H9 (cell line): ENCODE data around the gene TRIM67. TPM values are rescaled to one million over a fixed set of nuclear protein-coding genes. Genes with fewer than 3 reads are reported as not detected.

ENCODE experiments used
- DNase-seq: peaks from one replicate; pipeline ENCODE4 v3.0.0-alpha.2; 2017
- H2AFZ ChIP-seq: one replicate; pipeline ENCODE4 v1.6.1; 2013; ENCODE audit warnings: mild to moderate bottlenecking, low read length, control low read depth, moderate library complexity
- H2AK5ac ChIP-seq: 2 replicates; pipeline ENCODE4 v1.6.1; 2013; ENCODE audit warnings: low read length, control low read depth, mixed read lengths; ENCODE audit not compliant: insufficient read length
- H2BK120ac ChIP-seq: one replicate; pipeline ENCODE4 v1.6.1; 2013; ENCODE audit warnings: low read depth, mild to moderate bottlenecking, low read length, control low read depth, inconsistent platforms; ENCODE audit not compliant: poor library complexity, severe bottlenecking
- H2BK12ac ChIP-seq: 2 replicates; pipeline ENCODE4 v1.6.1; 2013; ENCODE audit warnings: low read length, control low read depth, mixed read lengths, low read depth; ENCODE audit not compliant: insufficient read length
- H2BK15ac ChIP-seq: 2 replicates; pipeline ENCODE4 v1.6.1; 2013; ENCODE audit warnings: low read depth, low read length, control low read depth
- H2BK20ac ChIP-seq: one replicate; pipeline ENCODE4 v1.6.1; 2013; ENCODE audit warnings: low read depth, mild to moderate bottlenecking, low read length, control low read depth, inconsistent platforms; ENCODE audit not compliant: poor library complexity, severe bottlenecking
- H2BK5ac ChIP-seq: 2 replicates; pipeline ENCODE4 v1.6.1; 2013; ENCODE audit warnings: low read length, control low read depth, mixed read lengths; ENCODE audit not compliant: insufficient read length
- H3K14ac ChIP-seq: 2 replicates; pipeline ENCODE4 v1.6.1; 2013; ENCODE audit warnings: low read length, control low read depth; ENCODE audit not compliant: insufficient read depth
- H3K18ac ChIP-seq: 2 replicates; pipeline ENCODE4 v1.6.1; 2013; ENCODE audit warnings: low read depth, mild to moderate bottlenecking, mixed read lengths, low read length, control low read depth; ENCODE audit not compliant: insufficient read length
- H3K23ac ChIP-seq: 2 replicates; pipeline ENCODE4 v1.6.1; 2013; ENCODE audit warnings: low read length, control low read depth, mixed read lengths, low read depth; ENCODE audit not compliant: insufficient read length
- H3K23me2 ChIP-seq: 2 replicates; pipeline ENCODE4 v1.6.1; 2013; ENCODE audit warnings: low read depth, mild to moderate bottlenecking, mixed read lengths, low read length, control low read depth; ENCODE audit not compliant: insufficient read length, poor library complexity, severe bottlenecking
- H3K27ac ChIP-seq: 2 replicates; pipeline ENCODE4 v1.5.1; 2013; ENCODE audit warnings: low read length, control low read depth, mixed read lengths, low read depth; ENCODE audit not compliant: insufficient read length
- H3K27me3 ChIP-seq: 2 replicates; pipeline ENCODE4 v1.6.1; 2013; ENCODE audit warnings: low read length, control low read depth, inconsistent platforms; ENCODE audit not compliant: insufficient read depth
- H3K4ac ChIP-seq: 2 replicates; pipeline ENCODE4 v1.6.1; 2013; ENCODE audit warnings: low read depth, mild to moderate bottlenecking, control low read depth, inconsistent platforms, low read length, moderate library complexity
- H3K4me1 ChIP-seq: 2 replicates; pipeline ENCODE4 v1.6.1; 2013; ENCODE audit warnings: low read length, control low read depth, inconsistent platforms; ENCODE audit not compliant: insufficient read depth
- H3K4me2 ChIP-seq: 2 replicates; pipeline ENCODE4 v1.6.1; 2013; ENCODE audit warnings: low read length, control low read depth, mixed read lengths; ENCODE audit not compliant: insufficient read length, insufficient read depth
- H3K56ac ChIP-seq: 2 replicates; pipeline ENCODE4 v1.6.1; 2013; ENCODE audit warnings: low read depth, mild to moderate bottlenecking, mixed read lengths, low read length, control low read depth; ENCODE audit not compliant: insufficient read length
- H3K79me1 ChIP-seq: 2 replicates; pipeline ENCODE4 v1.6.1; 2013; ENCODE audit warnings: low read depth, mild to moderate bottlenecking, moderate library complexity, low read length, control low read depth, inconsistent platforms; ENCODE audit not compliant: insufficient read depth, poor library complexity, severe bottlenecking
- H3K79me2 ChIP-seq: 2 replicates; pipeline ENCODE4 v1.6.1; 2013; ENCODE audit warnings: low read length, control low read depth, inconsistent platforms; ENCODE audit not compliant: insufficient read depth
- H3K9ac ChIP-seq: 2 replicates; pipeline ENCODE4 v1.6.1; 2013; ENCODE audit warnings: low read length, control low read depth, mixed read lengths; ENCODE audit not compliant: insufficient read length; ENCODE audit errors: extremely low read depth
- H3K9me3 ChIP-seq: one replicate; pipeline ENCODE4 v1.6.1; 2013; ENCODE audit warnings: low read depth, low read length, inconsistent platforms; ENCODE audit not compliant: control insufficient read depth
- H3T11ph ChIP-seq: one replicate; pipeline ENCODE4 v1.6.1; 2013; ENCODE audit warnings: mild to moderate bottlenecking, low read length, control low read depth, inconsistent platforms
- H4K20me1 ChIP-seq: one replicate; pipeline ENCODE4 v1.6.1; 2013; ENCODE audit not compliant: control insufficient read depth, insufficient read length, insufficient read depth
- H4K5ac ChIP-seq: 2 replicates; pipeline ENCODE4 v1.6.1; 2013; ENCODE audit warnings: low read depth, mild to moderate bottlenecking, mixed read lengths, low read length, control low read depth; ENCODE audit not compliant: insufficient read length
- H4K8ac ChIP-seq: replicated peaks from 2 replicates; pipeline ENCODE4 v1.6.1; 2013; ENCODE audit warnings: low read length, control low read depth, mixed read lengths, low read depth; ENCODE audit not compliant: insufficient read length
- H4K91ac ChIP-seq: 2 replicates; pipeline ENCODE4 v1.6.1; 2013; ENCODE audit warnings: low read depth, mild to moderate bottlenecking, moderate library complexity, mixed read lengths, low read length, control low read depth; ENCODE audit not compliant: insufficient read length
- H3K27ac Mint-ChIP-seq, 3 experiments: 2 replicates in 2 of 3; 3 replicates in 1 of 3; pipeline ENCODE4 v1.8.0; 2020 to 2021; ENCODE audit warnings: mixed read lengths in 3 of 3, mild to moderate bottlenecking in 1 of 3, moderate library complexity in 1 of 3
- H3K27me3 Mint-ChIP-seq: 2 replicates; pipeline ENCODE4 v1.8.0; 2021; ENCODE audit warnings: low read depth, mild to moderate bottlenecking, moderate library complexity, mixed read lengths
- H3K36me3 Mint-ChIP-seq, 3 experiments: 2 replicates in 2 of 3; 3 replicates in 1 of 3; pipeline ENCODE4 v1.8.0; 2020 to 2021; ENCODE audit warnings: low read depth in 3 of 3, mixed read lengths in 3 of 3; ENCODE audit not compliant: insufficient read depth in 1 of 3
- H3K4me1 Mint-ChIP-seq, 2 experiments: 2 replicates each; pipeline ENCODE4 v1.8.0; 2020; ENCODE audit warnings: mixed read lengths in 2 of 2
- H3K4me3 Mint-ChIP-seq, 2 experiments: 2 replicates in 1 of 2; 3 replicates in 1 of 2; pipeline ENCODE4 v1.8.0; 2020 to 2021; ENCODE audit warnings: mild to moderate bottlenecking in 2 of 2, mixed read lengths in 2 of 2, moderate library complexity in 1 of 2
- H3K9me3 Mint-ChIP-seq, 2 experiments: 2 replicates in 1 of 2; 3 replicates in 1 of 2; pipeline ENCODE4 v1.8.0; 2020; ENCODE audit warnings: mild to moderate bottlenecking in 2 of 2, mixed read lengths in 2 of 2, moderate library complexity in 1 of 2
- CTCF ChIP-seq: fragments of 200-600 bp; sonication (generic); conservative IDR thresholded peaks from 3 replicates; pipeline ENCODE4 v1.8.0; 2021; ENCODE audit warnings: antibody characterized with exemption, mild to moderate bottlenecking
- WGBS: extraction: QIAGEN DNeasy Blood & Tissue Kit; methylation state at CpG from one replicate; pipeline ENCODE4 v1.1.7; 2013; ENCODE audit warnings: missing lambda C conversion rate, low lambda C conversion rate, mixed read lengths; ENCODE audit not compliant: insufficient read length; ENCODE audit errors: extremely low coverage; 5-methylcytosine and 5-hydroxymethylcytosine counted together
- total RNA-seq: library from RNA; stranded (reverse); gene quantifications from 2 replicates; pipeline ENCODE4 v1.2.1, GENCODE V29; 2021

Gene TRIM67
- total RNA-seq, 1 experiment from 2014 or later, result not detected

- no peak overlapping the region for H2AFZ ChIP-seq
- H3K56ac ChIP-seq, result no peak overlapping the region
- WGBS, result no CpG with 5 or more reads among the region's 6 CpGs
- no peak for TF ChIP-seq CTCF
- H4K20me1 ChIP-seq, result no peaks in the 10 kb centered on the region
- H2BK15ac ChIP-seq, result no peak overlapping the region
- H3K9me3 Mint-ChIP-seq, result peaks cover 5 to 13% of the 10 kb centered on the region in 2 experiments; a peak in 3 of 5 replicates
- no peaks in the 10 kb centered on the region for H3K79me1 ChIP-seq
- H2AK5ac ChIP-seq, result no peak overlapping the region
- H3K36me3 Mint-ChIP-seq, result no peaks in the 10 kb centered on the region
- no peak overlapping the region for H2BK5ac ChIP-seq
- no peak overlapping the region for H3K4ac ChIP-seq
- no peak overlapping the region for H3K9ac ChIP-seq
- H2BK20ac ChIP-seq, result no peak overlapping the region
- no peaks in the 10 kb centered on the region for H3K9me3 ChIP-seq
- no peak overlapping the region for H3K27ac ChIP-seq
- H3K4me1 Mint-ChIP-seq, result peaks cover 24 to 34% of the 10 kb centered on the region in 2 experiments
- H3T11ph ChIP-seq, result no peak overlapping the region
- H3K27me3 ChIP-seq, result no peaks in the 10 kb centered on the region; the same call in 1 of the 2 replicates
- no peak for DNase-seq
- H2BK120ac ChIP-seq, result no peak overlapping the region
- no peak overlapping the region for H2BK12ac ChIP-seq
- no peak overlapping the region for H4K5ac ChIP-seq
- H3K4me1 ChIP-seq, result no peaks in the 10 kb centered on the region
- H3K27me3 Mint-ChIP-seq, result peaks cover 91% of the 10 kb centered on the region
- no peak overlapping the region for H4K8ac ChIP-seq
- no peak overlapping the region for H3K4me3 Mint-ChIP-seq
- no peak overlapping the region for H3K18ac ChIP-seq
- no peaks in the 10 kb centered on the region for H3K79me2 ChIP-seq
- H4K91ac ChIP-seq, result no peak overlapping the region
- H3K27ac Mint-ChIP-seq, result no peak overlapping the region
- H3K14ac ChIP-seq, result no peak overlapping the region
- no peak overlapping the region for H3K4me2 ChIP-seq
- H3K23ac ChIP-seq, result no peak overlapping the region
- H3K23me2 ChIP-seq, result no peaks in the 10 kb centered on the region
Observed at GRCh38 chr1:231182317-231182716, 20.5 kb downstream of the TRIM67 start.
